ENCODE measurements around the gene SPATC1L.

- TF ChIP-seq GATA3 (IDR thresholded peaks at IDR 0.05; ENCODE audit: low read depth, low read length) = no peak
- no peak for TF ChIP-seq GATA2 (IDR thresholded peaks at IDR 0.05; ENCODE audit: low read depth, low read length)
Observed at GRCh38 chr21:46142582-46143473, 41.4 kb downstream of the SPATC1L start.
